Hepatic stellate cell (primary cell): ENCODE results near the gene PPP2R2D.

ENCODE experiments used
- DNase-seq: peaks from one replicate; pipeline ENCODE4 v3.0.0; 2011; ENCODE audit warnings: low spot score

PPP2R2D gene

GRCh38 chr10:131929122-131929845 lies 28.5 kb downstream of the PPP2R2D start:
- no peak for DNase-seq

- DNase-seq, result no peak
Measured at GRCh38 chr10:131930150-131930549, 29.3 kb downstream of the PPP2R2D start.

GRCh38 chr10:131930586-131931330 lies 29.9 kb downstream of the PPP2R2D start:
- DNase-seq, result no peak

GRCh38 chr10:131931981-131932380 lies 31.2 kb downstream of the PPP2R2D start:
- DNase-seq, result no peak

GRCh38 chr10:131933016-131933695 lies 32.3 kb downstream of the PPP2R2D start:
- DNase-seq, result no peak

- no peak for DNase-seq
Measured at GRCh38 chr10:131933696-131934086, 32.9 kb downstream of the PPP2R2D start.

- DNase-seq, result no peak
Measured at GRCh38 chr10:131934769-131935168, 34.0 kb downstream of the PPP2R2D start.

GRCh38 chr10:131935260-131935659 lies 34.5 kb downstream of the PPP2R2D start:
- no peak for DNase-seq

- no peak for DNase-seq
Measured at GRCh38 chr10:131936294-131936693, 35.5 kb downstream of the PPP2R2D start.

GRCh38 chr10:131936736-131937135 lies 35.9 kb downstream of the PPP2R2D start:
- DNase-seq, result no peak

- no peak for DNase-seq
Measured at GRCh38 chr10:131937836-131938235, 37.0 kb downstream of the PPP2R2D start.

GRCh38 chr10:131938681-131939080 lies 37.9 kb downstream of the PPP2R2D start:
- no peak for DNase-seq

GRCh38 chr10:131942455-131942854 lies 41.6 kb downstream of the PPP2R2D start:
- no peak for DNase-seq

GRCh38 chr10:131943021-131943814 lies 42.4 kb downstream of the PPP2R2D start:
- DNase-seq, result peak; percentile 26

- DNase-seq, result no peak
Measured at GRCh38 chr10:131944412-131944811, 43.6 kb downstream of the PPP2R2D start.

- DNase-seq, result no peak
Measured at GRCh38 chr10:131944976-131945695, 44.3 kb downstream of the PPP2R2D start.

- DNase-seq, result peak; percentile 96
Measured at GRCh38 chr10:131946321-131946751, 45.5 kb downstream of the PPP2R2D start.

- no peak for DNase-seq
Measured at GRCh38 chr10:131946880-131947279, 46.1 kb downstream of the PPP2R2D start.

GRCh38 chr10:131947631-131948347 lies 47.0 kb downstream of the PPP2R2D start:
- peak; percentile 92 for DNase-seq

- no peak for DNase-seq
Measured at GRCh38 chr10:131948501-131948900, 47.7 kb downstream of the PPP2R2D start.
